ENCODE data around the gene ALX3.

The ALX3 gene

GRCh38 chr1:110063781-110064180 is 6.7 kb downstream of the ALX3 start:
- no peak for DNase-seq

GRCh38 chr1:110062612-110063011 is 7.9 kb downstream of the ALX3 start:
- DNase-seq, result no peak

GRCh38 chr1:110061341-110061740 is 9.1 kb downstream of the ALX3 start:
- DNase-seq, result no peak

GRCh38 chr1:110060662-110061060 is 9.8 kb downstream of the ALX3 start:
- DNase-seq, result no peak

GRCh38 chr1:110060034-110060661 is 10.3 kb downstream of the ALX3 start:
- peak; percentile 40 for DNase-seq

- DNase-seq, result no peak
Observed at GRCh38 chr1:110059133-110059863, 11.2 kb downstream of the ALX3 start.

GRCh38 chr1:110058591-110058990 is 11.9 kb downstream of the ALX3 start:
- DNase-seq, result no peak

- no peak for DNase-seq
Observed at GRCh38 chr1:110057963-110058518, 12.4 kb downstream of the ALX3 start.

GRCh38 chr1:110056776-110057175 is 13.7 kb downstream of the ALX3 start:
- DNase-seq, result no peak

GRCh38 chr1:110056285-110056683 is 14.2 kb downstream of the ALX3 start:
- no peak for DNase-seq

- no peak for DNase-seq
Observed at GRCh38 chr1:110055493-110056284, 14.8 kb downstream of the ALX3 start.

- peak; percentile 6 for DNase-seq
Observed at GRCh38 chr1:110053552-110054428, 16.7 kb downstream of the ALX3 start.

GRCh38 chr1:110051262-110051648 is 19.2 kb downstream of the ALX3 start:
- DNase-seq, result no peak

GRCh38 chr1:110050602-110051261 is 19.7 kb downstream of the ALX3 start:
- no peak for DNase-seq

- DNase-seq, result no peak
Observed at GRCh38 chr1:110049801-110050601, 20.5 kb downstream of the ALX3 start.

- no peak for DNase-seq
Observed at GRCh38 chr1:110048923-110049601, 21.4 kb downstream of the ALX3 start.

- no peak for DNase-seq
Observed at GRCh38 chr1:110048240-110048639, 22.2 kb downstream of the ALX3 start.

GRCh38 chr1:110047463-110047862 is 23.0 kb downstream of the ALX3 start:
- DNase-seq, result no peak

GRCh38 chr1:110043016-110043415 is 27.5 kb downstream of the ALX3 start:
- DNase-seq, result no peak

- no peak for DNase-seq
Observed at GRCh38 chr1:110040548-110040947, 29.9 kb downstream of the ALX3 start.

GRCh38 chr1:110039641-110040040 is 30.8 kb downstream of the ALX3 start:
- DNase-seq, result no peak

All from NCI-H69 (cell line).